HG03521 (cell line): ENCODE measurements around the gene SIK3.
"Not testable (repeated sequence)": the region's sequence is repeated elsewhere in the genome, so short reads cannot be mapped to it uniquely, and the experiment has no call there.

Experiments
- ATAC-seq: cut with Tn5 transposase; IDR thresholded peaks from one replicate; pipeline ENCODE4 v1.9.1; 2021; ENCODE audit warnings: mild to moderate bottlenecking, moderate library complexity; ENCODE audit not compliant: unreplicated experiment

The SIK3 gene

DNA sequence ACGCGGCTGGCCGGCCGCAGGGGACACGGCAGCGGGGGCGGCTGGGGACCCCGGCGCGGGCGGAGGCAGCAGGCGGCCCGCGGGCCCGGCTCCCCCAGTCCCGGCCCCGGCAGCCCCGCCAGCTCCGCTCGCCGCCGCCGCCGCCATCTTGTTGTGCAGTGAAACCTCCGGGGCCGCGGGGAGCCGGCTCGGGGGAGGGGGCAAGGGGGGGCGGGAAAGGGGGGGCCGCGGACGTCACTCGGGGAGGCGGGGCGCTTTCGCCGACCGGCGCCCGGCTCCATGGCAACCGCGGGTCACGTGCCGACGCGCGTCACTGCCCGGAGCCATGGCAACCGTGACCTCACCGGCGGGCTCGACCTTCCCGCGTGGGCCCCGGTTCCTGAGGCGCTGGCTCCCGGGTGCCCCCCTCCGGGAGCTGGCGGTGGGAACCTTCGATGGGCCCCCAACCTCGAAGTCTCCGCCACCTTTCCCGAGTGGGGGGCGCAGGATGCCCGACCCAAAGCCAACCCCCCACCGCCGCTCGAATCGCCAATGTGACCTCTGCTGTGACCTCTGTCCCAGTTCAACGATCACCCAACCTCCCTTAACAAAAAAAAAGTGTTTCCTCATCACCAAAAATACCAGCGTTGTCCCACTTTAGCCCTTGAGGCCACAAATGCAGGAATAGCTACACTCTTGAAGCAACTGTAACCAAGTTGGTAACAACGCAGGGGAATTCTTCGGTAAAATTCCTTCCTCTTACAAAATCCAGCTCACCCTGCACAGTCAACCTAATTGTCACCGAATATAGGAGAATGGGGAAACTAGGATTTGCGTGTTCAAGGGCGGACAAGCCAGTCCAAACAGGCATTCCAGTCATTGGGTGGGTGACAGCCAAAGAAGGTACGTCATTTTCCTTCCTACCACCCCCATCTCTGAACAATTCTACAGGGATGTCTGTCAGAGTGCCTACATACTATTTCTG is at the start of gene SIK3:
Gene SIK3, minus strand, starts transcription at position 160 of the 964 bp plus-strand sequence. Its CDS starts 13 bp downstream, at position 147.
- ATAC-seq: peak; percentile 74

DNA sequence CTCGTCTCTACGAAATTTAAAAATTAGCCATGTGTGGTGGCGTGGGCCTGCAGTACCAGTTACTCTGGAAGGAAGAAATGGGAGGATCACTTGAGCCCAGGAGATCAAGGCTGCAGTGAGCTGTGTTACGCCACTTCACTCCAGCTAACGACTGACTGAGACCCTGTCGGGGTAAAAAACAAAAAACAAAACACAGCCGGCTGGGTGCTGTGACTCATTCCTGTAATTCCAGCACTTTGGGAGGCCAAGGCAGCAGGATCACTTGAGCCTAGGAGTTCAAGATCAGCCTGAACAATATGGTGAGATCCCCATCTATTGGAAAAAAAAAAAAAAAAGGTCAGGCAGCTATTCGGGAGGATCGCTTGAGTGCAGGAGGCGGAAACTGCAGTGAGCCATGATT is 48.3 kb upstream of the SIK3 start:
- no peak for ATAC-seq

GRCh38 chr11:117145393-117145761 is 47.1 kb upstream of the SIK3 start:
- ATAC-seq: no peak

- ATAC-seq: peak; percentile 34
Measured at GRCh38 chr11:117144477-117145392, 46.5 kb upstream of the SIK3 start.

GRCh38 chr11:117143871-117144476 is 45.7 kb upstream of the SIK3 start, which contains the start of gene PAFAH1B2:
TSS of gene PAFAH1B2 (plus strand) at chr11:117144287. CDS start at chr11:117152448, 8,161 bp downstream.
- ATAC-seq: peak; percentile 95

GRCh38 chr11:117143390-117143789 is 45.2 kb upstream of the SIK3 start:
- ATAC-seq: no peak

- ATAC-seq: not testable (repeated sequence)
Measured at GRCh38 chr11:117137223-117138086, 39.2 kb upstream of the SIK3 start.

DNA sequence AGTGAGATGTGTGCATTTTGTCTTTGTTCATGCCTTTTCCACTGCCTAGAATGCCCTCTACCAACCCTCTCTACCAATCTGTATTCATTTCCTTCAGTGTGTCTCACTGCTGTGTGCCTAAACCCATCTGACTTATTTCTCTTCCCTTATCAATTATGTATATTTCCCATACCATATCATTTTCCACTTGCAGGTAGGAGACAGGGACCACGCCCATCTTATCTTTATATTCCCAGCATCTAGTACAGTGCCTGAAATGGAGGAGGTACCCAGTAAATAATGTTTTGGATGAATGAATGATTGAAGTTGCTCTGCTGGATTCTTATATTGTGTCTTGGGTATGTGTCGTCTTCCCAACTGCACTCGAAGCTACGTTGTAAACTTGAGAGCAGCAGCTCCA is 36.8 kb upstream of the SIK3 start:
- not testable (repeated sequence) for ATAC-seq

DNA sequence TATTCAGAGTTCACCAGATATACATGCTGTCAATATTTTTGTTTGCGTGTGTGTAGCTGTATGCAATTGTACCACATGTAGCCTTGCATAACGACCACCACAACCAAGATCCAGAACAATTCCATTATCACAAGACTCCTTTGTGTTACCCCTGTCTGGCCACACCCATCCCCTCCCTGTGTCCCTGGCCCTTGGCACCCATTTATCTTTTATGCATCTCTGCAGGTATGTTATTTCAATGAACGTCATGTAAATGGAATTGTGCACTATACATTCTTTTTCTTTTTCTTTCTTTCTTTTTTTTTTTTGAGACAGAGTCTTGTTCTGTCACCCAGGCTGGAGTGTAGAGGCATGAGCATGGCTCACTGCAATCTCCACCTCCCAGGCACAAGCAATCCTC is 36.2 kb upstream of the SIK3 start:
- no peak for ATAC-seq

DNA sequence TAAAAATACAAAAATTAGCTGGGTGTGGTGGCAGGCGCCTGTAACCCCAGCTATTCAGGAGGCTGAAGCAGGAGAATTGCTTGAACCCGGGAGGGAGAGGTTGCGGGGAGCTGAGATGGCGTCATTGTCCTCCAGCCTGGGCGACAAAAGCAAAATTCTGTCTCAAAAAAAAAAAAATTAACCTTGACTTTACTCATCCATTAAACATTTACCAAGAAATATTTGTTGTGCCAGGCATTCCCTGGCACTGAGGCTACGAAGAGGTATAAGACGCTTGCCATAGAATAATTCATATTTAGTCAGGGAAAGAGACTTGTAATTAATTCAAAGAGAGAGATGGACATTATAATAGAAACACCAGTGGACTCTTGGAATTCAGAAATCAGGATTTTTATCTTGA is 32.7 kb upstream of the SIK3 start:
- ATAC-seq: no peak

DNA sequence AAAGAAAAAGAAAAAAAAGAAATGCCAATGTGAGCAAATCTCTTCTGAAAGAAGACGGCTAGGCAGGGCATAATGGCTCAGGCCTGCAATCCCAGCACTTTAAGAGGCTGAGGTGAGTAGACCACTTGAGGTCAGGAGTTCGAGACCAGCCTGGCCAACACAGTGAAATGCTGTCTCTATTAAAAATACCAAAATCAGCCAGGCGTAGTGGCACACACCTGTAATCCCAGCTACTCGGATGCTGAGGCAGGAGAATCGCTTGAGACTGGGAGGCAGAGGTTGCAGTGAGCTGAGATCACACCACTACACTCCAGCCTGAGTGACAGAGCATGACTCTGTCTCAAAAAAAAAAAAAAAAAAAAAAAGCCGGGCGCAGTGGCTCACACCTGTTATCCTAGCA is 32.2 kb upstream of the SIK3 start:
- ATAC-seq: not testable (repeated sequence)

GRCh38 chr11:117128289-117128688 is 30.1 kb upstream of the SIK3 start:
- ATAC-seq: no peak

DNA sequence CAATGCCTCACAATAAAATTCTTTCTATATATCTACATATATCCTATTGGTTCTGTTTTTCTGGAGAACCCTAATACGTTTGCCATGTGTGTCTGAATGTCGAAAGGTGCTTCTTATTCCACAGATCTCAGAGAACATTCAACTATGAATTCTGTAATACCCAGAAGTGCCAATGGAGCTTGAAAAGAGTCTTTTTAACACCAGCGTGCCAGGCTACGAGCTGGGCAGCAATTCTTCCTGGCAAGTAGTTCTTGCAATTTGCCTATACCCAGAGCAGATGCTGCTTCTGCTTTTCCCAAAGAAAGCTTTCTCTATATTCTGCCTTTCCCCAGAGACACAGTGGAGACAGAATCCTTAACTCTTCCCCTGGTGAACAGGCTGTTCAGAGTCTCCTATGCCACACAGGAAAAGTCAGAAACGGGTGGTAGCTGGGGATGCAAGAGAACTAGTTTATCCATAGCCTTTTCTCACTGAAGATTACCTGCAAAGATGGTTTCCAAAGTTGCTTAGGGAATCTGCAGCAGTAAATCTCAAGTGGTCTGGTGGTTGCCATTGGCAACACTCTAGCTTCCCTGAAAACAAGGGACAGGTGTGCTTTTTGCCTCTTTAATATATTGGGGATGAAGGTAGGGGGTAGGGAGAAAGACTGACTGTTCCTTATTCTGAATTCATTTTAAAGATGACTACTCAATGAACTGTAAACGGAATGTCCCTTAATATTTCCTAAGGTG is 29.1 kb upstream of the SIK3 start:
- ATAC-seq: no peak

GRCh38 chr11:117126223-117126965 is 28.2 kb upstream of the SIK3 start:
- no peak for ATAC-seq

- ATAC-seq: no peak
Measured at GRCh38 chr11:117122556-117122955, 24.3 kb upstream of the SIK3 start.

- ATAC-seq: no peak
Measured at GRCh38 chr11:117121176-117121575, 22.9 kb upstream of the SIK3 start.

GRCh38 chr11:117117681-117118080 is 19.5 kb upstream of the SIK3 start:
- no peak for ATAC-seq

- not testable (repeated sequence) for ATAC-seq
Measured at GRCh38 chr11:117112939-117113338, 14.7 kb upstream of the SIK3 start.

- ATAC-seq: not testable (repeated sequence)
Measured at GRCh38 chr11:117112497-117112896, 14.3 kb upstream of the SIK3 start.
